ENCODE data around the gene SLC16A10. TPM values are rescaled to one million over a fixed set of nuclear protein-coding genes. Genes with fewer than 3 reads are reported as not detected.

Gene SLC16A10
- total RNA-seq, 2 experiments from 2014 or later: 13.4 to 13.8 TPM

DNA sequence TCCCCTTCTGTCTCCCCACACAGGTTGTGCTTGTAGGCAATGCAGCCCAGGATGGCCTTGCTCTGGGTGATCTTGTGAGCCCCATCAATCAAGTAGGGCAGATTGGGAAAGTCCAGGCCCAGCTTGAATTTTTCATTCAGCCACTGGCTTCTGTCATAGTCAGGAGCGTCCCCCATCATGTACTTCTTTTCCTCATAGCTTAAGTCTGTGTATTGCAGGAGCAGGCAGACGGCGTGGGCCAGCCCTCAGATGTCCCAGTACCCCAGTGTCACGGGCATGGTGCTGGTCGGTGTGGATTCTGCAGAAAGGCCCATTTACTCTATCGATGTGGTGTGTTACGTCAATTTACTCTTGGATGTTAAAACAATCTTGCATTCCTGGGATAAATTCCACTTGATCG is 40.1 kb upstream of the SLC16A10 start:
- intact Hi-C loops (cut with DNase I, micrococcal nuclease): no loop called here
- TF ChIP-seq, protein P1, sequence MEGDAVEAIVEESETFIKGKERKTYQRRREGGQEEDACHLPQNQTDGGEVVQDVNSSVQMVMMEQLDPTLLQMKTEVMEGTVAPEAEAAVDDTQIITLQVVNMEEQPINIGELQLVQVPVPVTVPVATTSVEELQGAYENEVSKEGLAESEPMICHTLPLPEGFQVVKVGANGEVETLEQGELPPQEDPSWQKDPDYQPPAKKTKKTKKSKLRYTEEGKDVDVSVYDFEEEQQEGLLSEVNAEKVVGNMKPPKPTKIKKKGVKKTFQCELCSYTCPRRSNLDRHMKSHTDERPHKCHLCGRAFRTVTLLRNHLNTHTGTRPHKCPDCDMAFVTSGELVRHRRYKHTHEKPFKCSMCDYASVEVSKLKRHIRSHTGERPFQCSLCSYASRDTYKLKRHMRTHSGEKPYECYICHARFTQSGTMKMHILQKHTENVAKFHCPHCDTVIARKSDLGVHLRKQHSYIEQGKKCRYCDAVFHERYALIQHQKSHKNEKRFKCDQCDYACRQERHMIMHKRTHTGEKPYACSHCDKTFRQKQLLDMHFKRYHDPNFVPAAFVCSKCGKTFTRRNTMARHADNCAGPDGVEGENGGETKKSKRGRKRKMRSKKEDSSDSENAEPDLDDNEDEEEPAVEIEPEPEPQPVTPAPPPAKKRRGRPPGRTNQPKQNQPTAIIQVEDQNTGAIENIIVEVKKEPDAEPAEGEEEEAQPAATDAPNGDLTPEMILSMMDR (IDR thresholded peaks at IDR 0.05): no peak
- H3K9me3 Mint-ChIP-seq: no peaks in the 10 kb centered on the region
- Histone ChIP-seq H3K27ac (ENCODE audit: low read depth in 1 of 2, low read length in 2 of 2) (no peak overlapping the region), H3K27me3 (ENCODE audit: control insufficient read depth in 1 of 2, insufficient read depth in 2 of 2, low read length in 2 of 2) (no peaks in the 10 kb centered on the region), H3K4me3 (ENCODE audit: low read length) (no peak overlapping the region), H3K9me3 (ENCODE audit: control insufficient read depth in 1 of 2, insufficient read depth in 1 of 2, low read length in 2 of 2) (no peaks in the 10 kb centered on the region), H3K36me3 (ENCODE audit: insufficient read depth, low read length) (no peaks in the 10 kb centered on the region), H3K4me1 (ENCODE audit: insufficient read depth, low read length) (no peaks in the 10 kb centered on the region)
- ChIA-PET CTCF (interaction anchor here (1.0 kb wide), 1 partner anchor 8 kb away, joined by 3 read pairs; no protein-coding TSS in a partner anchor), POLR2A (interaction anchor here (0.5 to 0.7 kb wide), 2 partner anchors 163 to 172 kb away, joined by 3 to 4 read pairs; no protein-coding TSS in a partner anchor)
- no peak overlapping the region for H3K4me3 Mint-ChIP-seq
- no peak overlapping the region for H3K27ac Mint-ChIP-seq
- H3K36me3 Mint-ChIP-seq (ENCODE audit: low read depth): no peaks in the 10 kb centered on the region
- no peak for DNase-seq
- H3K4me1 Mint-ChIP-seq (ENCODE audit: low read depth): no peaks in the 10 kb centered on the region
- no peak for ATAC-seq (ENCODE audit: poor library complexity)
- no peaks in the 10 kb centered on the region for H3K27me3 Mint-ChIP-seq

DNA sequence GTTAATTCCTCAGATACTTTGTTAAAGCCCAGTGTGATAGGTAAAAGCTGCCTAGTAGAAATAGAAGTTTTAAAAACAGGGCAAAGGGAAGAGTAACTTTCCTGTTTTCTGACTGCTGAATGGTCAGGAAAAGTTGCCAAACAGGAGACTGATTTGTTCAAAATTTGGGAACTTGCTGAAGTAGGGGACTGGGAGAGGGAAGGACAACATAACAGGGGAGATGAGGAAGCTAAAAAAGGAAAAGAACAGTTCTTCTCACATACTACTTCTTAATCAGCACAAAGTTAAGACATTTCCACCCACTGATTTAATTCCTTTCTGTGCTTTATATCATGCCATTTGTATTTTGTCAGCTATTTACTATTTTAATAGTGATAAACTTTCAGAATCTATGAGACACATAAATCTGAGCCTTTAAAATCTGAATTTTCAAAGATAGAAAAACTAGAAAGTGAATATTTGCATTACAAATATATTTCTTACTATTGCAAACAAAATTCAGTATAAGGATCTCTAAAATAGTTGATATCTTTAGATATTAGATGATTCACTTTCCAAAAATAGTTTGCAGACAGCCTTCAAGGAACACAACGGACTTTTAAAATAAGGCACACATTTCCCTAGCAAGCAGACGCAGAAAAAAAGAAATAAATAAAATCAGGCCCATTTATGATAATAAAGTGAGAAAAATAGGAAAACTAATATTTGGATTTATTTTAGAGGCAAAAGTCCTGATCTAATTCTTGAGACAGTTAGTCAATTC is 36.9 kb upstream of the SLC16A10 start:
- Mint-ChIP-seq H3K27ac (no peak overlapping the region), H3K4me1 (ENCODE audit: low read depth) (no peaks in the 10 kb centered on the region), H3K27me3 (no peaks in the 10 kb centered on the region), H3K9me3 (no peaks in the 10 kb centered on the region), H3K36me3 (ENCODE audit: low read depth) (no peaks in the 10 kb centered on the region), H3K4me3 (no peak overlapping the region)
- H3K36me3 ChIP-seq (ENCODE audit: insufficient read depth, low read length): no peaks in the 10 kb centered on the region
- DNase-seq (no peak), ATAC-seq (ENCODE audit: poor library complexity) (no peak)
- H3K4me3 ChIP-seq (ENCODE audit: low read length): no peak overlapping the region
- TF ChIP-seq, protein P1 (IDR thresholded peaks at IDR 0.05): no peak
- no peaks in the 10 kb centered on the region for H3K27me3 ChIP-seq (ENCODE audit: control insufficient read depth in 1 of 2, insufficient read depth in 2 of 2, low read length in 2 of 2)
- ChIA-PET POLR2A (no interaction called here), CTCF (no interaction called here)
- intact Hi-C loops (cut with DNase I, micrococcal nuclease): no loop called here
- no peaks in the 10 kb centered on the region for H3K4me1 ChIP-seq (ENCODE audit: insufficient read depth, low read length)
- no peaks in the 10 kb centered on the region for H3K9me3 ChIP-seq (ENCODE audit: control insufficient read depth in 1 of 2, insufficient read depth in 1 of 2, low read length in 2 of 2)
- H3K27ac ChIP-seq (ENCODE audit: low read depth in 1 of 2, low read length in 2 of 2): no peak overlapping the region

DNA sequence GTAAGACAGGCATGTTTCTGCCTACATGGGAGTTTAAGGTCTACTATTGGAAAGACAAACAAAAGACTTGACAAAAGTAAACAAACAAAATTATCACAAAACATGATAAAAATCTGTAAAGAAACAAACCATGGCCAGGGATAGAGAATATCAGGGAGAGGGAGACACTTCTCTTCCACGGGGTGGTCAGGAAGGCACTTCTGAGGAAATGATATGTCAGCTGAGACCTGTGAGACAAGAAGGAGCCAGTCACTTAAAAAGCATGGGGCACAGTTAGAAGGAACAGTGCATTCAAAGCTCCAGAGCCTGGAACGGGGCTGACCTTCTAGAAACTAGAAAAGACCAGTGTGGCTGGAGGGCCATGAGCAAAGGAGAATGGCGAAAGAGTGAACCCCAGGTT is 35.1 kb upstream of the SLC16A10 start:
- CTCF ChIA-PET: no interaction called here
- no peaks in the 10 kb centered on the region for H3K9me3 Mint-ChIP-seq
- Histone ChIP-seq H3K9me3 (ENCODE audit: control insufficient read depth in 1 of 2, insufficient read depth in 1 of 2, low read length in 2 of 2) (no peaks in the 10 kb centered on the region), H3K27me3 (ENCODE audit: control insufficient read depth in 1 of 2, insufficient read depth in 2 of 2, low read length in 2 of 2) (no peaks in the 10 kb centered on the region), H3K27ac (ENCODE audit: low read depth in 1 of 2, low read length in 2 of 2) (no peak overlapping the region), H3K36me3 (ENCODE audit: insufficient read depth, low read length) (no peaks in the 10 kb centered on the region), H3K4me1 (ENCODE audit: insufficient read depth, low read length) (no peaks in the 10 kb centered on the region), H3K4me3 (ENCODE audit: low read length) (no peak overlapping the region)
- H3K27ac Mint-ChIP-seq: no peak overlapping the region
- no peaks in the 10 kb centered on the region for H3K36me3 Mint-ChIP-seq (ENCODE audit: low read depth)
- DNase-seq: no peak
- POLR2A ChIA-PET: no interaction called here
- no peak overlapping the region for H3K4me3 Mint-ChIP-seq
- no peak for ATAC-seq (ENCODE audit: poor library complexity)
- intact Hi-C loops (cut with DNase I, micrococcal nuclease): no loop called here
- H3K4me1 Mint-ChIP-seq (ENCODE audit: low read depth): no peaks in the 10 kb centered on the region
- TF ChIP-seq, protein P1 (IDR thresholded peaks at IDR 0.05): no peak
- H3K27me3 Mint-ChIP-seq: no peaks in the 10 kb centered on the region
